GM19240 (cell line): ENCODE measurements around the gene SMLR1.

Experiments
- DNase-seq: peaks from one replicate; pipeline ENCODE4 v3.0.0; 2011; ENCODE audit warnings: low spot score; ENCODE audit not compliant: insufficient read length

Gene SMLR1

DNA sequence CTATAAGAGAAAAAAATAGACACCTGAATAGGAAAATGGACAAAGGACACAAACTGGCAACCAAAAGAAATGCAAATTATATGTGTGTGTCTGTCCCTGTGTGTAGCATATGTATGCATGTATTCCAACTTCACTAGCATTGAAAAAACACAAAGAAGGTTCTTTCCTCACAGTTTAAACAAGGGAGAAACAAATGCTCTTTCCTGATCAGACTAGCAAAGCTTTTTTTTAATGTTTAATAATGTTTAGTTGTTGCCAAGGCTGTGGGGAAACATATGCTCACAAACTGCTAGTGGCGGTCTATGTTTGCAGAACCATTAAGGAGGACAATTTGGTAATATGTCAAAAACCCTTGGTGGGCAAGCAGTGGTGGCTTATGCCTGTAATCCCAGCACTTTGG is 22.4 kb downstream of the SMLR1 start:
- no peak for DNase-seq

DNA sequence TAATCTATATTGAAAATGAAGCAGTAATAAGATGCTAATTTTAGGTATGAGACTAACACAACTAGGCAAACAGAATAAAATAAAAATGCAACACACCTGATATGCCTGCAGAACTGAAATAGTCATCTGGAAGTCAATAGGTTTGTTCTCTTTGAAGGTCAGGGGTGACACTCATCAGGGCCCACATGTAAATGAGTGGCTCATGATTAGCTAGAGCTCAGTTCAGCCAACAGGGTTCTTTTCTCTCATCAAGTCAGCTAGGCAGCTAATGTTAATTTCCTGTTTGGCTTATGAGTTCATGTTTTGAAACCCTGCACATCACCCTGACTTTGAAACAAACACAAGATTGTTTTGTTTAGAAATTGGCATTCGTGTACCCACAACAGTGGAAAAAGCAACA is 23.8 kb downstream of the SMLR1 start:
- DNase-seq = no peak

DNA sequence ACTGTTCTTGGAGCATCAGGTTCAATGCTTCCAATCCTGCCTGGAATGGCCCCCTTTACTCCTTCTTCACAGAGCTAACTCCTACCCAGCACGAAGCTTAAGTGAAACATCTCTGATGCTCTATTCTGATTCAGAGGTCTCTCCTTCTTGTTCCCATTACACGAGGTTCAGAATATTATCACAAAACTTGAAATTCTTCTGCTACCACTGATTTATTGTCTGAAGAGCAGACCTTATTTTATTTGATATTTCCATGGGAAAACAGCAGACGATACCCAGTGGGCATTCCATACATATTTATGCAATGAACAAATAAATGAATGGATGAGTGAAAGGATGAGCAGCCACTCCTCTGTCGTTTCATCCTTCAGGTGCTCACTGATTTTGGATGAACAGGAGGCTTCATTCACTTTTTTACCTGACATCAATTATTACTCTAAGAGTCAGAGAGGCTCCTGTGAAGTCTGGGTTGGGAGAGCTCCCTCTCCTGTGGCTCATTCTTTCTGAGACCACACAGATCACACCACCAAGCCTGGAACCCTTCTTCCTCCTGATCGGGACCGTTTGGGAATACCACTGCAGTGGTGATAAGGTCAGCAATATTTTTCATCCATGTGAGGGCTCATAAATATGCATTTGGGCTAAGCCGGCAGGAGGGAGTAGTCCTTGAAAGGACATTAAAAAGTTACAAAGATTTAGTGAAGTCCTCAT is 25.8 kb downstream of the SMLR1 start:
- DNase-seq = no peak

DNA sequence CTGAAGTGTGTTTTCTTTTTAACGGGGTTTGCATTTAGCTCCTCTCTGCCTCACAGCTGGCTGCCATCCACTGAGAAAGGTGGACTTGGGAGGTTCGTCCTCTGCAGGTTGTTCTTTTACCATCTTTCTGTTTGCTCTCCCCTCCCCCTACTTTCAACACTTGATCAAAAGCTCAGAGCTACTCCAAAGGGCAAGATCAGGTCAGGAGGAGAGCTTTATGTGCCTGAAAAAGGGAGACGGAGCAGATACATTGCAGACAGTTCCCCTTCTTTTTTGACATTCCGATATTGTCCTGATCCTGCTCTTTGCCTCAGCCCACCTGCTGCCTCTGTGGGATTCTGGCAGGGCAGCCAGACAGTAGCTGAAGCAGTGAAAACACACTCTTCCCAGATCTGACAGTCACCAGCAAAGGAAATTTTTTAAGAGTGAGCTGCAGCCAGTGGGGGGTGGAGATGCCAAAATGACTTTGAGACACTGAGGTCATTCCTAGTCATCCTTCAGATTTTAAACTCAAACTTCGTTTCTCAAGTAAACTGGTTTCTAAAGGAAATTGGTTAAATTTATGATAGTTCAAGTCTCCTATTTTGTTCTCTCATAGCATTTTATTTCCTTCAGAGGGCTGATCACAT is 26.5 kb downstream of the SMLR1 start:
- DNase-seq = no peak

DNA sequence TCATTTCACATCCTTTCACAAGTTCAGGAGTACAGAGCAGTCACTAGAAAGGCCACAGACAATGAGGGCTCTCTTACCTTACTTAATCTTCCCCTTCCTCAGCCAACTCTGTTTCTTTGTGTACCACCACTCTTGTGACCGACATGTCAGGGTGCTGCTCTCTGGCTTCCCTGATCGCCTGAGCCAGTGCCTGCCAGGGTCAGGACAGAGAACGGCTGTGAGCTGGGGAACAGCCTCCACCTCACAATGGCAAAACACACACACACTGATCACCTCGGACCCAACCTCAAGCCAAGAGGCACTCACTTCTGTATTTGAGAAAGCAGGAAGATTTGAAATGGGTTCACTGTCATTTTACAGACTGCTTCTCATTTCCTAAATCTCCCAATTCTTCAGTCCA is 30.8 kb downstream of the SMLR1 start:
- no peak for DNase-seq

DNA sequence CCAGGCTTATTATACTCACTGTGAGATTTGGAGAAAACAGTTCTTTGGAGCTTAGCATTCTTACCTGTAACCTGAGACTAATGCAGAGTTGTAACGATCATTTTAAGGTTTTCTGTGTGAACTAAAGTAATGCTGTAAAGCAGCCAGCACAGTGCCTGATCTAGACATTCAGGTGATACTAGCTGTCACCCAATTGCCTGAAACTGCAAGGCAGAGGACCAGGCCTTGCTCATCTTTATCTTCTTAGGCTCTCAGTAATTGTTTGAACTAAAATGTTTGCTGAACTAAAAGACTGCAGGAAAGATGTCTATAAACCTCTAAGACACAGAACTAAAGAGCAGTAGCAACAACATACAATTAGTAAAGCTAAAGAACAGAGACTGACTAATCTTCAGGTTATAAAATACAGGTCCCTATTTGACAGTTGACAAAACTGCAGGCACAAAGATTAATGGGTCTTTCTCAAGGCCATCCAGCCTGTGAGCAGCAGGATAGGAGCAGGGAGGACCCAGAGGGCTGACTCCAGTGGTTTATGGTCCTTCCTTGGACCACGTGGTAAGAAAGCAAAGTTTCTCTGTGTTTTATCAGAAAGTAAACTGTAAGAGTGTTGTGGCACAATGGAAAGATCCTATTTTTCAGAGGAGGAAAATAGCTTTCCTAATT is 31.4 kb downstream of the SMLR1 start:
- DNase-seq = no peak

DNA sequence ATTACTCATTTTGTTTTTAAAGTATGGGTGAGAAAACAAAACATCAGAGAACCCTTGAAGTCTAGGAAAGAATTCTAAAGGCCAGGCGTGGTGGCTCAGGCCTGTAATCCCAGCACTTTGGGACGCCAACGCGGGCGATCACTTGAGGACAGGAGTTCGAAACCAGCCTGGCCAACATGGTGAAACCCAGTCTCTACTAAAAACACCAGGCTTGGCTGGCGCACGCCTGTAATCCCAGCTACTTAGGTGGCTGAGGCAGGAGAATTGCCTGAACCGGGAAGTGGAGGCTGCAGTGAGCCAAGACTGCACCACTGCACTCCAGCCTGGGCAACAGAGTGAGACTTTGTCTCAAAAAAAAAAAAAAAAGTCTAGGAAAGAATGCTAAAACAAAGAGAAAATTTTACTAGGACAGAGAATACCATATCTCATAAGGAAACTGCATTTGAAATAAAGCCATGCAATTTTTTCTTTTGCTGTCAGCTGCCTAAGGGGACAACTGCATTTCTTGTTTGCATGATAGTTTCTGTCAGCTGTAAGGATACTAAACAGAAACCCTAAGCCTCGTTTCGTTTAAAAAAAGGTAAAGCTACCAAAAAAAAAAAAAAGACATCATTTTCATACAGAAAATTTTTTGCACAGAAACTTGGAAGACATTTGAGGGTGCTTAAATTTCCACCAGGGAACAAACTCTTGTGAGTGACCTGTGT is 32.1 kb downstream of the SMLR1 start:
- DNase-seq = no peak

DNA sequence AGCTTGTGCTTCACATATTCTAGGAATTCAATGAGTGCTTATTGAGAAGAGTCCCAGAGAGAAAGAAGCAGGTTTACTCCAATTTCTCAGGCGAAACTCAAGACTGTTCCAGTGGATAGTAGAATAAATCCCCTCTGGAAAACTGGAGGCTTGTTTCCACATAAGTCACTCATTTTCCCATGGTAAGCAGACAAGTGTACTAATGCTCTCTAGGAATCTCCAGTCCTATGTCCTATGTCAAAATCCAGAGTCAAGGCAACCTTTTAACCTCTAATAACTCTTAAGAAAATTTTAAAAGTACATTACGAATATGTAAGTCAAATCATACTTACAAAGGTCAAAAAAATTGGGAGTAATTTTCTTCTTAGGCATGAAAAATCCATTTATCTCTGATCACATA is 35.2 kb downstream of the SMLR1 start:
- no peak for DNase-seq

DNA sequence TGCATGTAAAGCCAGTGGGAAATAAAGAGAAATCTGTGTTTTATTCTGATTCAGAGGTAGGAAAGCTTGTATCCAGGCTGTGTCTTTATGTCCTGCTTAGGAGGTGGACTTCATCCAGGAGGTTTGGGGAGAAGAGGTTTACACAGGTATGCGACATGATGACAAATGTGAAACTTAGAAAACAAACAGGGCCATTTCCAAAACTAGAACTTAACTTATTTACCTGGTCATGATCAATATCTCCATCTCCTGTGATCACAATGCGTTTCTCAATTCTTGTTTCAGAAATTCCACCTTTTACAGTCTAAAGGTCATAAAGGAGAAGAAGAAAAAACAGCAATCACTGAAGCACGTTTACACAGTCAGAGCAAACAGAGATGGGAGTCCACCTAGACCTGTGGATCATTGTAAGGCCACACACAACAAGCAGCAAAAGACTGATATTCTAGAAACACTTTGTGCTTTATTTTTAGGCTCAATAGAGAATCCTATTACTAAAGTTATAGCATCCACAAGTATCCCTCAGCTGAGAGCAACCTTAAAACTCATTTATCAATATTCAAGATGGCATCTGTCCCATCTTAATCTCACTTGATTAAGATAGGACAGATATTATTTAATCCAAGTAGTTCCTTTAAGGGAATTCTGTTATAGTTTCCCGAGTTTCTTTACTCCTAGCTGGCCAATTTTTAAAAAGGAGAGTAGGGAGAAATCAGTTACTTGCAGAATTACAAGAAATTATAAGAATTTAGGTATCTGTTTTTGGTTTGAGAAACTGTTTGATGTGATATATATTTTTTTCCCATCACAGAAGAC is 36.4 kb downstream of the SMLR1 start:
- no peak for DNase-seq

DNA sequence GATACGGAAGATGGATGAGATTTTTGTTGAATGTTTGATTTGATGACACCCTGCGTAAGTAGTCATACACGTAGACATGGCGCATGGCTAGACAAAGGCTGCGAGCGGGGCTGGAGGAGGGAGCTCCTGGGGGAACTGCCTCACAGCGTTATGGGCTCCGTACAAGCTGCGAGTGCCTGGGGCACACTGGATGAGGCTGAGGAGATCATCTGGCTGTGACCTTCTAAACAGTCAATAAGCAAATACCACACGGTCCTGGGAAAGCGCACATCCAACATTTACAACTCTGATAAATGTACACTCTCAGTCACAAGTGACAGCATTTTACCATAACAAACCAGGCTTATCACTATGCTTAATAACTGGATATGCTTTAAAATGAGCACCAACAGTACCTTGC is 37.1 kb downstream of the SMLR1 start:
- DNase-seq = no peak

DNA sequence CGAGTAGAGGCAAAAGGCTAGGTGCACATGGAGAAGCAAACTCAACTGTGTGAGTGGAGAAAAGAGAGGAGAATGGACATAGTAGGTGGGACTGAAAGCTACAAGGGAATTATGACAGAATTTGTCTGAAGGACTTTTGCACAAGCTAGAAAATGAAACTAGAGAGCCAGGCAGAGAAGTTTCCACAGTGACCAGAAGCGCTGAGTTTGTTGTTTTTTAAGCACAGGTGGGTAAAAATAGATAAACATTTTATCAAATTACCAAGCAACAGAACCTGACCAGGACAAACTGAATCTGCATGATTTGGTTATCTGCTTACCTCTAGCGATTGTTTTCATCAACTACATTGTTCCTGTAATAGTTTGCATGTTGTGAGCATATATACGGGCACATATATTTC is 38.6 kb downstream of the SMLR1 start:
- DNase-seq = no peak

DNA sequence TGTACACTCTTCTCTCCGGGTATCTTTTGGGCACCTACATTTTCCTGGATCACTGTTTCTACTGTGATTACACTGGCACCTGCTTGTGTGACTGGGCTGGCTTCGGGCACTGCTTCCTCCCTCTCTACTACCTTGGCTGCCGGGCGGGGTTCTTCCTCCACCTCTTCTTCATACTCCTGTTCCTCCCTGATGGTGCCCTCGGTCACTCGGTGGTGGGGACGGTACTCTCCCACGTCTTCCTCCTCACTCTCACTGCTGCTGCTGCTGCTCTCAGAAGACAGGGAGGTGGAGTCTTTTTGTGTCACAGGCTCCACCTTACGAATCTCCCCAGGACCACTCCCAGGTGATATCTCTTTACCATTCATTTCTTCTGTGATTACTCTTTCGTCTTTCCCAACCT is 42.5 kb downstream of the SMLR1 start:
- no peak for DNase-seq

DNA sequence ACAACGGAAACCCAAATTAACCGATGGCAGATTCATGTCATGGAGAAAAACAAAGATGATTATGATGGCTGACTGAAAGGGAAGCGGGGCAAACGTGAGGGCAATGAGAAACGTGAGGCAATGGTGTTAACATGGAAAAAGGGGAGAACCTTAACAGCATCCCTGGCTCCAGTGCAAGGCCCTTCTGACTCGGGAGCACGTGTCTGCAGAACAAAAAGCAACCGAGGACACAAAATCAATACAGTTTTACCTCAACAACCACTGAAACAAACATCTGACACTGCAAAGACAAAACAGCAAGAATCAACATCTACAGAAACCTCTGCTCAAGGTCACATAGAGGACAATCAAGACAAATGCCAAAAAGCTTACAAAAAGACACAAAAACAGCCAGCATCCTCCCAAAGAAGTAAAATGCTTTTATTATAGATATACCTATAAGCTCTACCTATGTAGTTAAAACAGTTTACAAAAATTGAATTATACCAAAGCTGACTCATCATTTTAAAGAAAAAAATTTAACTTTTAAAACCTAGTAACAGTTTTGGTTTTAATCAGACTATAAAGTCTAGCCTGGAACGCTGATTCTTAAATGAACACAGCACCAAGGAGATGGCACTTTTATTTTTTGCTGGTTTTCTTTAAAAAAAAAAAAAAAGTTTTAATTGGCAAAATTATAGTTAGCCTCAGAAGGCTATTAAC is 43.1 kb downstream of the SMLR1 start:
- no peak for DNase-seq

DNA sequence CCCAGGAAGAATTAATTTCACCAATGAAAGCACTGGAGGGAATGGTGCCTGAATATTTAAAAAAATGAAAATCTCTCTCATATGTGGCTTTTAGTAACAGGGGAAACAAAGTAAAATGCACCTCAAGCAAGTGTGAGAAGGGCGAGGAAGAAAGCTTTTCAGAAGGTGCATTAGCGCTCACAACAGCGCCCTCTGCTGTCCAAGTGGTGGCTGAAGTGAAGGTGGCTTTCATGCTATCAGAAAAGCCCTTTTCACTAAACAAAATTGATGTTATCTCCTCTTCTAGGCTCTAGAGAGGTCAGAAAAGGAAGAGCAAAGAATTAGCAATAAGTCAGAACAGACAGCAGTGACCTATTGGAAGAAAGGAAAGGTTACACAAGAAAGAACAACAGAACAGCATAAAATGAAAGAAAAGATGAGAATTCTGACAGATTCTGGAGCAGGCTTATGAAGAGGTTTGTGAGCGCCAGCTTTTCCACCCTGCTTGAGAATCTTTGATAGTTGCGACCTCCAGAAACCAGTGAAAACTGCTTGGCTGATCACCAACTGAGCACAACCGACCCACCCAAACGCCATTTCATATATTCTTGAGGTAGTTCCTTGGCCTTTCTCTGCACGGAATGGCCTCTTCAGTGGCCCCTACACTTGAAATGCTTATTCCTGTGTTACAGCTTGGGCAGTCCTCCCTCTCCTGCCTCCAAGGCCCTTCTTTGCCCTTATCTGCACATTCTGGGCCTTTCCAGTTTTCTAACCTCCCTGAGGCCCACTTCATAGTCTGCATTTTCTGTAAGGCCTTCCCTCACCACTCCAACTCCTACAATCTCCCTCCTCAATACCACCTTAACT is 45.3 kb downstream of the SMLR1 start:
- peak; percentile 17 for DNase-seq

DNA sequence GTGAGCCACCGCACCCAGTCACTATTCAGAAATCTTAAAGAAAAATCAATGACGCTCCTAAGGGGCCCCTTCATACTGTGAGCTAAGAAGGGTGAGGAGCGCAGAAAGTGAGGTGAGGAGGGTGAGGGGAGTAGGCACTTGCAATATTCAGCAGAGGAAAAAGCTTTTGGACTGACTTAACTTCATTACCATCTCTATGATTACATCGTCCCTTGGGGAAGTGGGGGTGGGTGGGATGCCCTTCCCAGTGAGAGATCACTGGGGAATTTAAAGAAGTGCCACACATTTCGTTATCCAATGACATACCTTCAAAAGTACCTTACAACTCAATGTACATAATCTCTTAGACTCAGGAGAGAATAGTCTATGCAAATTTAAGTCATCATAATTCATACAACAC is 46.5 kb downstream of the SMLR1 start:
- no peak for DNase-seq

DNA sequence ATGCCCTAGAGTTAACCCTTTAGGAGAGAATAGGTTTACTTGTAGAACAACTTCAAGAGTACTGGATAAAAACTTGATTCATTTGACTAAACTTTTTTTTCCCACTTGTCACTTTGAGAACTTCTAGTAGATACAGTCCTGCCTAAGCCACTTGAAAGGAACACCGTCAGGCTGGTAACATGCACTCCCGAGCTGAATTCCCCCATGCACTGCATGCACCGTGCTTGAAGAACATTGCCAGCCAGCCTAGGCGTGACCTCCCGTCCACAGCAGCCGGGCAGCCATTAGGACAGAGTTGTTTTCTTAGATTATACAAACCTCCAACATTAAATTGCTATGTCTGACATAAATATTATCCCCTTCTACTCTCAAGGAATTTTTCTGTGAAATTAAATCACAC is 52.6 kb downstream of the SMLR1 start:
- no peak for DNase-seq

DNA sequence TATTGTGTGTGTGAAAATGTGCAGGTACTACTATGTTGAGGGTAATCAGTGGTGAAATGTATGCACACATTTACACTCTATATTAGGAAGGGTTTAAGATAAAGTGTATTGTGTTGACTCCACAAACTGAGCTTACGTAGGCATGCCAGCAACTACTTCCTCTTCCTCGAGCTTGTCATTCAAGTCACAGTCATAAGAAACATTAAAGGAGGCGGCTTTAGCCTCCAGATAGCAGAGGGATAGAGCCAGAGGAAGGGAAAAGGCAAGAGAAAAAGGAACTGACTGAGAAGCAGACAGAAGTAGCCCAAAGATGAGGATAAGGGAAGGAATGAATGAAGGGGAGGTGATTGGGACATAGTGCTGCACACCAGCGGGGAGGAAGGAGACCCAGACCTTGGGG is 55.2 kb downstream of the SMLR1 start:
- DNase-seq = no peak

DNA sequence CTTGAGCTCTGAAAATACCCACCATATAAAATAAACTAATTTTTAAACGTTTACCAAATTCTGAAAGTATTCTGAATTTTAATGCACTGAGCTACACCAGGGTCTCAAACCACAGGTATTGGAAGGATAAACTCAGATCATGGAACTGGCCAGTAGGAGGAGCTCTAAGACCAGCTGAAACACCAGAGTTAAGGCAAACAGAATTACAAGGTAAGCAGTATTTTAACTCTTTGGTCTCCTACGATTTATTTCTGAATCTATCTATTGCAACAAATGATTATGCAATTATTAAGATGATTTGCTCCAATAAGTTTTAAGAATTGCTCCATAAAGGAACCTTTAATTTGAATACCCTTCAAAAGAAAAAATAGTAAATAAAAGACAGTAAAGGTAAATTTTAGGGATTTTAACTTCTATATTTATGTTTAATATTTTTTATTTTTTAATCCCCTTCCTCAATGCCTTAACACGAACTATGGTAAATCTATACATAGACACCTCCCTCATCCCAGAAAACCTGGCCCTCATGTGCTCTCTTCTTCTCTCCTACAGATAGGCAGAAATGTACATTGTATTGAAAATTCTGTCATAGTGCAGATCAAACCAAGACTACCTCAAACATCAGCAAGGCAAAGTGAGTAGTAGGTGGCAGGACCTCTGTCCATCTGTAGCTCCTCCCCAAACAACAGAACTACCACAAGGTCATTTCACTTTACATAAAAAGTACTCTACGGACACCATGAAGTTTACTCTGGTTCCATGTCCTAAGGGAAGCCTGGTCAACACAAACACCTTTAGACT is 58.4 kb downstream of the SMLR1 start:
- peak; percentile 13 for DNase-seq
